Stimulated activated CD8-positive, alpha-beta memory T cell treated with anti-CD3 and anti-CD28 coated beads, Interleukin-15, amount 100 ng/mL, for 4 hours (primary cell): ENCODE data around the gene EPB41L2.

Experiments
- DNase-seq, 2 donors: peaks; one replicate each; pipeline ENCODE4 v3.0.0-alpha.2; 2020; ENCODE audit warnings: low read depth in 2 of 2

Gene EPB41L2

GRCh38 chr6:130865793-130866192, 197.3 kb downstream of the EPB41L2 start:
- no peak for DNase-seq

- no peak for DNase-seq
Measured at GRCh38 chr6:130864344-130864743, 198.7 kb downstream of the EPB41L2 start.

GRCh38 chr6:130863415-130864230, 199.4 kb downstream of the EPB41L2 start:
- DNase-seq = no peak

GRCh38 chr6:130862370-130862769, 200.7 kb downstream of the EPB41L2 start:
- no peak for DNase-seq

GRCh38 chr6:130859161-130859867, 203.7 kb downstream of the EPB41L2 start:
- DNase-seq = no peak

- no peak for DNase-seq
Measured at GRCh38 chr6:130858498-130859160, 204.4 kb downstream of the EPB41L2 start.

GRCh38 chr6:130858054-130858453, 205.0 kb downstream of the EPB41L2 start:
- DNase-seq = no peak

- no peak for DNase-seq
Measured at GRCh38 chr6:130853555-130854183, 209.4 kb downstream of the EPB41L2 start.

GRCh38 chr6:130852844-130853554, 210.0 kb downstream of the EPB41L2 start:
- no peak for DNase-seq

GRCh38 chr6:130851026-130851425, 212.0 kb downstream of the EPB41L2 start:
- DNase-seq = no peak

- DNase-seq = no peak
Measured at GRCh38 chr6:130849594-130849993, 213.5 kb downstream of the EPB41L2 start.

GRCh38 chr6:130848945-130849344, 214.1 kb downstream of the EPB41L2 start:
- no peak for DNase-seq

- DNase-seq = no peak
Measured at GRCh38 chr6:130847001-130847910, 215.8 kb downstream of the EPB41L2 start.

- no peak for DNase-seq
Measured at GRCh38 chr6:130846501-130846900, 216.5 kb downstream of the EPB41L2 start.

GRCh38 chr6:130843575-130844320, 219.3 kb downstream of the EPB41L2 start:
- no peak for DNase-seq

GRCh38 chr6:130841128-130841728, 221.8 kb downstream of the EPB41L2 start:
- DNase-seq = no peak

- DNase-seq = no peak
Measured at GRCh38 chr6:130840050-130840449, 223.0 kb downstream of the EPB41L2 start.

- DNase-seq = no peak
Measured at GRCh38 chr6:130839379-130839778, 223.7 kb downstream of the EPB41L2 start.

- DNase-seq = no peak
Measured at GRCh38 chr6:130838951-130839350, 224.1 kb downstream of the EPB41L2 start.
